ENCODE results near the gene TSBP1. TPM values are rescaled to one million over a fixed set of nuclear protein-coding genes. Genes with fewer than 3 reads are reported as not detected.
A peak's percentile ranks its signal among the peaks of the same experiment; 100 is the strongest.
"Not testable (repeated sequence)": the region's sequence is repeated elsewhere in the genome, so short reads cannot be mapped to it uniquely, and the experiment has no call there.

TSBP1 gene
- total RNA-seq, 1 donor = not detected

- no peak overlapping the region for H2AFZ ChIP-seq (ENCODE audit: low read length)
- H3K4me3 ChIP-seq (ENCODE audit: insufficient read depth, low read length) = no peak overlapping the region
- peaks cover 2% of the 10 kb centered on the region for H3K27me3 ChIP-seq (ENCODE audit: insufficient read depth, low read length)
- no peak overlapping the region for H3K27ac ChIP-seq (ENCODE audit: low read depth, low read length)
- no peaks in the 10 kb centered on the region for H3K9me3 ChIP-seq (ENCODE audit: low read depth, low read length)
- H3K4me2 ChIP-seq (ENCODE audit: insufficient read depth, low read length) = no peak overlapping the region
- H4K20me1 ChIP-seq (ENCODE audit: insufficient read depth, low read length) = no peaks in the 10 kb centered on the region
- TF ChIP-seq CTCF (IDR thresholded peaks at IDR 0.05; ENCODE audit: extremely low read depth, low read depth, low read length) = no peak
- DNase-seq (ENCODE audit: insufficient read length, low spot score, missing footprints) = no peak
- no peaks in the 10 kb centered on the region for H3K36me3 ChIP-seq (ENCODE audit: insufficient read depth, low read length)
- no peaks in the 10 kb centered on the region for H3K79me2 ChIP-seq (ENCODE audit: insufficient read depth, low read length)
- H3K4me1 ChIP-seq (ENCODE audit: insufficient read depth, low read length) = peaks cover 6% of the 10 kb centered on the region
Measured at GRCh38 chr6:32371229-32371628, 474 bp downstream of the TSBP1 start.

- DNase-seq (ENCODE audit: insufficient read length, low spot score, missing footprints) = no peak
- no peak overlapping the region for H3K27ac ChIP-seq (ENCODE audit: low read depth, low read length)
- H2AFZ ChIP-seq (ENCODE audit: low read length) = no peak overlapping the region
Measured at GRCh38 chr6:32370505-32370904, 1.2 kb downstream of the TSBP1 start.

DNA sequence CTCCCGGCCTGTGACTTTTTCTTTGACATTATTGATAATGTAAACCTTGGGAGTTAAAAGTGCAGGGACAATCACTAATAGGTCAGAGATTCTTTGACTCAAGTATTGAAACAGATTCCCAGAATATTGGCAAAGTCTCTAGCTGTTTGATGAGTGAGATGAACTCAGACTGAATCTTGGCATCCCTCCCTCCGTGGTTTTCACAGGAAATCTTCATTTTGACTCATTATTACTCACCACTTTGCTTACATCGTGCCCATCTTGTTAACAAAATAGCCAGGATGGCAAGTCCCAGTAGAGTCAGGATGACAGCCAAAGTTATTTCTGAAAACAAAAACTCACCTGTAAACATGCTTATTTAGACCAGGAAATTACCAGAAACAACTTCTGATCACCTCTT lies 2.0 kb downstream of the TSBP1 start:
- TF ChIP-seq CTCF (IDR thresholded peaks at IDR 0.05; ENCODE audit: extremely low read depth, low read depth, low read length) = no peak
- H2AFZ ChIP-seq (ENCODE audit: low read length) = no peak overlapping the region
- H3K36me3 ChIP-seq (ENCODE audit: insufficient read depth, low read length) = no peaks in the 10 kb centered on the region
- peaks cover 6% of the 10 kb centered on the region for H3K4me1 ChIP-seq (ENCODE audit: insufficient read depth, low read length)
- peaks cover 2% of the 10 kb centered on the region for H3K27me3 ChIP-seq (ENCODE audit: insufficient read depth, low read length)
- H3K4me2 ChIP-seq (ENCODE audit: insufficient read depth, low read length) = no peak overlapping the region
- H3K79me2 ChIP-seq (ENCODE audit: insufficient read depth, low read length) = no peaks in the 10 kb centered on the region
- no peaks in the 10 kb centered on the region for H3K9me3 ChIP-seq (ENCODE audit: low read depth, low read length)
- no peak overlapping the region for H3K27ac ChIP-seq (ENCODE audit: low read depth, low read length)
- no peaks in the 10 kb centered on the region for H4K20me1 ChIP-seq (ENCODE audit: insufficient read depth, low read length)
- no peak overlapping the region for H3K4me3 ChIP-seq (ENCODE audit: insufficient read depth, low read length)
- DNase-seq (ENCODE audit: insufficient read length, low spot score, missing footprints) = peak; percentile 73

More at GRCh38 chr6:32370505-32370904, 1.2 kb downstream of the TSBP1 start:
- H3K4me1 ChIP-seq (ENCODE audit: insufficient read depth, low read length) = peaks cover 6% of the 10 kb centered on the region
- H3K4me3 ChIP-seq (ENCODE audit: insufficient read depth, low read length) = no peak overlapping the region
- no peaks in the 10 kb centered on the region for H3K79me2 ChIP-seq (ENCODE audit: insufficient read depth, low read length)
- no peaks in the 10 kb centered on the region for H3K9me3 ChIP-seq (ENCODE audit: low read depth, low read length)
- no peak overlapping the region for H3K4me2 ChIP-seq (ENCODE audit: insufficient read depth, low read length)
- TF ChIP-seq CTCF (IDR thresholded peaks at IDR 0.05; ENCODE audit: extremely low read depth, low read depth, low read length) = no peak
- no peaks in the 10 kb centered on the region for H3K36me3 ChIP-seq (ENCODE audit: insufficient read depth, low read length)
- peaks cover 2% of the 10 kb centered on the region for H3K27me3 ChIP-seq (ENCODE audit: insufficient read depth, low read length)
- no peaks in the 10 kb centered on the region for H4K20me1 ChIP-seq (ENCODE audit: insufficient read depth, low read length)

DNA sequence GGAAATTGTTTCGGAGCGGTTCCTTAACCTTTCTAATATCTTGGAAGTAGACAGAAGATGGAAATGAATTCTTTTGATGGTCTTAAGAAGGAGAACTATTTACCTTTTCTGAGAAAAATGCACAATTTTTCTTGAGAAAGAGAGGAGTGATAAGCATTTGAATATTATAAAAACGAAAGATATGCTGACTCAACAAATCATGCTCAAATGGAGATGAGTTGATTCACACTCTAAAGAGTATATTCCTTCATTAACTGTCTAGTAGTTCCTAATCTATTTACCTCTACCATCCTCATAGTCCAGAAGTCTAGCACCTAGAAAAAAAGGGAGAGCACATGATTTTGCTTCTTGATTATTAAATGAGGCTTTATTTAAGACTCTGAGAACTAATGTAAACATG lies 4.1 kb downstream of the TSBP1 start:
- no peak for TF ChIP-seq CTCF (IDR thresholded peaks at IDR 0.05; ENCODE audit: extremely low read depth, low read depth, low read length)
- H3K9me3 ChIP-seq (ENCODE audit: low read depth, low read length) = no peaks in the 10 kb centered on the region

DNA sequence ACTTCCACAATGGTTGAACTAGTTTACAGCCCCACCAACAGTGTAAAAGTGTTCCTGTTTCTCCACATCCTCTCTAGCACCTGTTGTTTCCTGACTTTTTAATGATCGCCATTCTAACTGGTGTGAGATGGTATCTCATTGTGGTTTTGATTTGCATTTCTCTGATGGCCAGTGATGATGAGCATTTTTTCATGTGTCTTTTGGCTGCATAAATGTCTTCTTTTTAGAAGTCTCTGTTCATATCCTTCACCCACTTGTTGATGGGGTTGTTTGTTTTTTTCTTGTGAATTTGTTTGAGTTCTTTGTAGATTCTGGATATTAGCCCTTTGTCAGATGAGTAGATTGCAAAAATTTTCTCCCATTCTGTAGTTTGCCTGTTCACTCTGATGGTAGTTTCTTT lies 12.5 kb downstream of the TSBP1 start:
- not testable (repeated sequence) for H3K27ac ChIP-seq (ENCODE audit: low read depth, low read length); H3K9me3 ChIP-seq (ENCODE audit: low read depth, low read length); DNase-seq (ENCODE audit: insufficient read length, low spot score, missing footprints); H3K79me2 ChIP-seq (ENCODE audit: insufficient read depth, low read length); H3K36me3 ChIP-seq (ENCODE audit: insufficient read depth, low read length); H4K20me1 ChIP-seq (ENCODE audit: insufficient read depth, low read length); H3K4me3 ChIP-seq (ENCODE audit: insufficient read depth, low read length); H3K27me3 ChIP-seq (ENCODE audit: insufficient read depth, low read length); H3K4me1 ChIP-seq (ENCODE audit: insufficient read depth, low read length); H2AFZ ChIP-seq (ENCODE audit: low read length); H3K4me2 ChIP-seq (ENCODE audit: insufficient read depth, low read length)

More for the DNA sequence above, 4.1 kb downstream of the TSBP1 start:
- Histone ChIP-seq H3K36me3 (ENCODE audit: insufficient read depth, low read length) (no peaks in the 10 kb centered on the region), H3K27me3 (ENCODE audit: insufficient read depth, low read length) (peaks cover 7% of the 10 kb centered on the region), H3K27ac (ENCODE audit: low read depth, low read length) (no peak overlapping the region), H3K4me3 (ENCODE audit: insufficient read depth, low read length) (no peak overlapping the region), H3K4me2 (ENCODE audit: insufficient read depth, low read length) (no peak overlapping the region), H3K4me1 (ENCODE audit: insufficient read depth, low read length) (peaks cover 6% of the 10 kb centered on the region), H2AFZ (ENCODE audit: low read length) (no peak overlapping the region), H4K20me1 (ENCODE audit: insufficient read depth, low read length) (no peaks in the 10 kb centered on the region), H3K79me2 (ENCODE audit: insufficient read depth, low read length) (no peaks in the 10 kb centered on the region)
- no peak for DNase-seq (ENCODE audit: insufficient read length, low spot score, missing footprints)

DNA sequence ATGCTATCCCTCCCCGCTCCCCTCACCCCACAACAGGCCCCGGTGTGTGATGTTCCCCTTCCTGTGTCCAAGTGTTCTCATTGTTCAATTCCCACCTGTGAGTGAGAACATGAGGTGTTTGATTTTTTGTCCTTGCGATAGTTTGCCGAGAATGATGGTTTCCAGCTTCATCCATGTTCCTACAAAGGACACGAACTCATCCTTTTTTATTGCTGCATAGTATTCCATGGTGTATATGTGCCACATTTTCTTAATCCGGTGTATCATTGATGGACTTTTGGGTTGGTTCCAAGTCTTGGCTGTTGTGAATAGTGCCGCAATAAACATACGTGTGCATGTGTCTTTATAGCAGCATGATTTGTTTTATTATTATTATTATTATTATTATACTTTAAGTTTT lies 13.2 kb downstream of the TSBP1 start:
- H4K20me1 ChIP-seq (ENCODE audit: insufficient read depth, low read length); H2AFZ ChIP-seq (ENCODE audit: low read length); H3K4me3 ChIP-seq (ENCODE audit: insufficient read depth, low read length); H3K27me3 ChIP-seq (ENCODE audit: insufficient read depth, low read length); H3K4me2 ChIP-seq (ENCODE audit: insufficient read depth, low read length); DNase-seq (ENCODE audit: insufficient read length, low spot score, missing footprints); H3K36me3 ChIP-seq (ENCODE audit: insufficient read depth, low read length); H3K27ac ChIP-seq (ENCODE audit: low read depth, low read length); H3K4me1 ChIP-seq (ENCODE audit: insufficient read depth, low read length); H3K9me3 ChIP-seq (ENCODE audit: low read depth, low read length); H3K79me2 ChIP-seq (ENCODE audit: insufficient read depth, low read length): not testable (repeated sequence)
